Liver (tissue), 9 donors: ENCODE data around the gene OR51E1. TPM values are rescaled to one million over a fixed set of nuclear protein-coding genes. Genes with fewer than 3 reads are reported as not detected.

ENCODE experiments used
- DNase-seq: peaks from one replicate; pipeline ENCODE4 v3.0.0-alpha.2; 2017; ENCODE audit warnings: low spot score
- H3K27ac ChIP-seq, 2 donors: one replicate each; pipeline ENCODE4 v1.7.0; 2013; ENCODE audit warnings: inconsistent platforms in 2 of 2, low read length in 2 of 2, control low read depth in 1 of 2, low read depth in 1 of 2, mild to moderate bottlenecking in 1 of 2
- H3K27me3 ChIP-seq, 4 donors: one replicate each; pipeline versions ENCODE4 v1.6.1 to v1.7.0; 2013; ENCODE audit warnings: low read length in 3 of 4, inconsistent platforms in 1 of 4, mild to moderate bottlenecking in 1 of 4, moderate library complexity in 1 of 4; ENCODE audit not compliant: control insufficient read depth in 4 of 4, insufficient read depth in 4 of 4
- H3K36me3 ChIP-seq, 4 donors: one replicate each; pipeline versions ENCODE4 v1.6.1 to v1.7.0; 2013; ENCODE audit warnings: low read length in 3 of 4, mild to moderate bottlenecking in 3 of 4, low read depth in 1 of 4, moderate library complexity in 1 of 4; ENCODE audit not compliant: control insufficient read depth in 4 of 4, insufficient read depth in 3 of 4
- H3K4me1 ChIP-seq, 4 donors: one replicate each; pipeline versions ENCODE4 v1.6.1 to v1.7.0; 2013; ENCODE audit warnings: low read length in 3 of 4, mild to moderate bottlenecking in 3 of 4, moderate library complexity in 1 of 4; ENCODE audit not compliant: control insufficient read depth in 4 of 4, insufficient read depth in 4 of 4
- H3K4me3 ChIP-seq, 3 donors: one replicate each; pipeline versions ENCODE4 v1.6.1 to v1.7.0; 2013; ENCODE audit warnings: low read length in 3 of 3, control low read depth in 1 of 3, low read depth in 1 of 3, mild to moderate bottlenecking in 1 of 3
- H3K9ac ChIP-seq, 2 donors: one replicate each; pipeline ENCODE4 v1.7.0; 2013; ENCODE audit warnings: low read length in 2 of 2, mild to moderate bottlenecking in 2 of 2, moderate library complexity in 2 of 2, control low read depth in 1 of 2, low read depth in 1 of 2
- H3K9me3 ChIP-seq, 4 donors: one replicate each; pipeline versions ENCODE4 v1.6.1 to v1.7.0; 2013; ENCODE audit warnings: low read length in 3 of 4; ENCODE audit not compliant: control insufficient read depth in 4 of 4
- ATF3 ChIP-seq: IDR thresholded peaks from 2 replicates; pipeline ENCODE4 v1.6.1; 2016; ENCODE audit warnings: antibody characterized with exemption
- CTCF ChIP-seq: fragments of 150-350 bp; IDR thresholded peaks from 2 replicates; pipeline ENCODE4 v1.5.1; 2017; ENCODE audit warnings: improper control_type of control experiment, low read depth, low read length; ENCODE audit not compliant: missing input control
- EGR1 ChIP-seq, 2 donors: IDR thresholded peaks; 2 replicates each; pipeline ENCODE4 v1.6.1; 2016 to 2018; ENCODE audit warnings: antibody characterized with exemption in 2 of 2, low read depth in 2 of 2
- FOXA1 ChIP-seq: IDR thresholded peaks from 2 replicates; pipeline ENCODE4 v1.6.1; 2016; ENCODE audit warnings: antibody characterized with exemption
- FOXA2 ChIP-seq: IDR thresholded peaks from 2 replicates; pipeline ENCODE4 v1.6.1; 2016; ENCODE audit warnings: antibody characterized with exemption
- GABPA ChIP-seq, 2 donors: IDR thresholded peaks in 1 of 2; conservative IDR thresholded peaks in 1 of 2; 2 replicates each; pipeline ENCODE4 v1.6.1; 2016; ENCODE audit warnings: antibody characterized with exemption in 2 of 2, mild to moderate bottlenecking in 1 of 2, moderate library complexity in 1 of 2
- HNF4A ChIP-seq, 2 donors: conservative IDR thresholded peaks; 2 replicates each; pipeline ENCODE4 v1.6.1; 2016; ENCODE audit warnings: antibody characterized with exemption in 2 of 2, mild to moderate bottlenecking in 2 of 2
- HNF4G ChIP-seq: IDR thresholded peaks from 2 replicates; pipeline ENCODE4 v1.6.1; 2016; ENCODE audit warnings: antibody characterized with exemption
- JUND ChIP-seq, 2 donors: IDR thresholded peaks; 2 replicates each; pipeline ENCODE4 v1.6.1; 2016; ENCODE audit warnings: antibody characterized with exemption in 2 of 2
- MAX ChIP-seq: IDR thresholded peaks from 2 replicates; pipeline ENCODE4 v1.6.1; 2016; ENCODE audit warnings: antibody characterized with exemption
- NR2F2 ChIP-seq: IDR thresholded peaks from 2 replicates; pipeline ENCODE4 v1.6.1; 2016; ENCODE audit warnings: antibody characterized with exemption
- RAD21 ChIP-seq, 2 donors: IDR thresholded peaks; 2 replicates each; pipeline ENCODE4 v1.6.1; 2016; ENCODE audit warnings: antibody characterized with exemption in 2 of 2, mild to moderate bottlenecking in 2 of 2
- REST ChIP-seq: IDR thresholded peaks from 2 replicates; pipeline ENCODE4 v1.6.1; 2016; ENCODE audit warnings: antibody characterized with exemption, mild to moderate bottlenecking
- RXRA ChIP-seq, 2 donors: IDR thresholded peaks; 2 replicates each; pipeline ENCODE4 v1.6.1; 2017 to 2018; ENCODE audit warnings: antibody characterized with exemption in 2 of 2, mild to moderate bottlenecking in 1 of 2
- SP1 ChIP-seq: IDR thresholded peaks from 2 replicates; pipeline ENCODE4 v1.6.1; 2018; ENCODE audit warnings: antibody characterized with exemption, mild to moderate bottlenecking
- TAF1 ChIP-seq: conservative IDR thresholded peaks from 2 replicates; pipeline ENCODE4 v1.6.1; 2016; ENCODE audit warnings: antibody characterized with exemption, mild to moderate bottlenecking
- YY1 ChIP-seq: IDR thresholded peaks from 2 replicates; pipeline ENCODE4 v1.6.1; 2016; ENCODE audit warnings: antibody characterized with exemption, mild to moderate bottlenecking
- WGBS: extraction: QIAGEN DNeasy Blood & Tissue Kit; methylation state at CpG from one replicate; pipeline ENCODE4 v1.1.7; 2013; 5-methylcytosine and 5-hydroxymethylcytosine counted together
- polyA plus RNA-seq, 2 donors: library from polyadenylated mRNA; stranded (reverse) in 1 of 2; unstranded in 1 of 2; fragments of 200-250 nt in 1 of 2; fragments of >200 nt in 1 of 2; fragmentation: Nextera tagmentation in 1 of 2; extraction: Ambion mirVana in 1 of 2; gene quantifications; one replicate each; pipeline versions ENCODE4 v1.2.1 to v1.2.3, GENCODE V29; 2013 to 2015
- total RNA-seq, 2 donors: library from RNA; depleted of rRNA; stranded (reverse); fragments of >200 nt; gene quantifications; one replicate each; pipeline ENCODE4 v1.2.3, GENCODE V29; 2014
- TF ChIP-seq, protein P1 (sequence below): IDR thresholded peaks from 2 replicates; pipeline ENCODE4 v1.6.1; 2016; ENCODE audit warnings: antibody characterized with exemption
- donor health status: healthy.
- donor health status: healthy.
- donor health status: healthy.
- donor health status: healthy.
- donor health status: healthy.

OR51E1 gene
- total and polyA plus RNA-seq, 4 donors: 0.05 to 0.08 TPM; not detected in 2

DNA sequence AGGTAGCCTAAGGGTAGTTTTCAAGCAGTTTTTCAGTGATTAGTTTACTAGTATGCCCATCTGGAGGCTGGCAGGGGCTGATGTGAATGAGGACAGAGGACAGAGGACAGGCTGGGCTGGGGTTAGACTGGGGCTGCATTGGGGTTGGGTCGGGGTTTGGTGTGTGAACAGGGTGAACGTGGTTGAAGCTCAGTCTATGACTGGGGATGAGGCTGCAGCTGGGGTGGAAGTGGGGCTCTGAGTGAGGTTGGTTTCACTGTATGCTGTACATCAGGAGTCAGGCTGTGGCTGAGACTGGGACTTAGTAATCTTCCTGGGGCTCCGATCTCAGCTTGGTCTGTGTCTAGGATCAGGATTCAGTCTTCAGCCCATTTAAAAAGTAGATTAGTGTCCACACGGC lies 451 bp downstream of the OR51E1 start:
- Histone ChIP-seq H3K27ac (no peak overlapping the region), H3K4me3 (no peak overlapping the region), H3K36me3 (no peaks in the 10 kb centered on the region), H3K4me1 (no peaks in the 10 kb centered on the region), H3K9ac (no peak overlapping the region), H3K9me3 (no peaks in the 10 kb centered on the region), H3K27me3 (peaks cover 0 to 6% (median 0%) of the 10 kb centered on the region in 4 donors)
- DNase-seq: no peak
- 63% methylated on average over 4 of the region's 4 CpGs for WGBS
- TF ChIP-seq NR2F2 (no peak), SP1 (no peak), FOXA2 (no peak), HNF4A (conservative IDR thresholded peaks at IDR 0.05) (no peak), MAX (no peak), HNF4G (no peak), ATF3 (no peak), YY1 (no peak), FOXA1 (no peak), RAD21 (IDR thresholded peaks at IDR 0.05) (no peak), GABPA (IDR thresholded peaks at IDR 0.05 in 1 of 2, conservative IDR thresholded peaks at IDR 0.05 in 1 of 2) (no peak), JUND (IDR thresholded peaks at IDR 0.05) (no peak), CTCF (no peak), REST (no peak), RXRA (IDR thresholded peaks at IDR 0.05) (no peak), EGR1 (IDR thresholded peaks at IDR 0.05; ENCODE audit: low read depth in 2 of 2) (no peak)
- TF ChIP-seq, protein P1, sequence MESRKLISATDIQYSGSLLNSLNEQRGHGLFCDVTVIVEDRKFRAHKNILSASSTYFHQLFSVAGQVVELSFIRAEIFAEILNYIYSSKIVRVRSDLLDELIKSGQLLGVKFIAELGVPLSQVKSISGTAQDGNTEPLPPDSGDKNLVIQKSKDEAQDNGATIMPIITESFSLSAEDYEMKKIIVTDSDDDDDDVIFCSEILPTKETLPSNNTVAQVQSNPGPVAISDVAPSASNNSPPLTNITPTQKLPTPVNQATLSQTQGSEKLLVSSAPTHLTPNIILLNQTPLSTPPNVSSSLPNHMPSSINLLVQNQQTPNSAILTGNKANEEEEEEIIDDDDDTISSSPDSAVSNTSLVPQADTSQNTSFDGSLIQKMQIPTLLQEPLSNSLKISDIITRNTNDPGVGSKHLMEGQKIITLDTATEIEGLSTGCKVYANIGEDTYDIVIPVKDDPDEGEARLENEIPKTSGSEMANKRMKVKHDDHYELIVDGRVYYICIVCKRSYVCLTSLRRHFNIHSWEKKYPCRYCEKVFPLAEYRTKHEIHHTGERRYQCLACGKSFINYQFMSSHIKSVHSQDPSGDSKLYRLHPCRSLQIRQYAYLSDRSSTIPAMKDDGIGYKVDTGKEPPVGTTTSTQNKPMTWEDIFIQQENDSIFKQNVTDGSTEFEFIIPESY: no peak

- Histone ChIP-seq H3K27ac (no peak overlapping the region), H3K9me3 (no peaks in the 10 kb centered on the region), H3K4me1 (no peaks in the 10 kb centered on the region), H3K27me3 (peaks cover 0 to 6% (median 0%) of the 10 kb centered on the region in 4 donors), H3K9ac (no peak overlapping the region), H3K4me3 (no peak overlapping the region), H3K36me3 (no peaks in the 10 kb centered on the region)
- no peak for TF ChIP-seq EGR1 (IDR thresholded peaks at IDR 0.05; ENCODE audit: low read depth in 2 of 2)
- no peak for TF ChIP-seq RXRA (IDR thresholded peaks at IDR 0.05)
- TF ChIP-seq GABPA (IDR thresholded peaks at IDR 0.05 in 1 of 2, conservative IDR thresholded peaks at IDR 0.05 in 1 of 2): no peak
- TF ChIP-seq TAF1: no peak
- no peak for TF ChIP-seq HNF4A (conservative IDR thresholded peaks at IDR 0.05)
- TF ChIP-seq YY1: no peak
- no peak for TF ChIP-seq SP1
- no peak for TF ChIP-seq FOXA1
- no peak for TF ChIP-seq FOXA2
- TF ChIP-seq CTCF: no peak
- TF ChIP-seq MAX: no peak
- no peak for TF ChIP-seq JUND (IDR thresholded peaks at IDR 0.05)
- DNase-seq: no peak
- WGBS: 79% methylated on average over 2 of the region's 2 CpGs
These were observed 2.2 kb downstream of the OR51E1 start for GRCh38 chr11:4645974-4646373.
